Measurements from ENCODE around the gene MIER2.
"Not testable (repeated sequence)": the region's sequence is repeated elsewhere in the genome, so short reads cannot be mapped to it uniquely, and the experiment has no call there.

The MIER2 gene

DNA sequence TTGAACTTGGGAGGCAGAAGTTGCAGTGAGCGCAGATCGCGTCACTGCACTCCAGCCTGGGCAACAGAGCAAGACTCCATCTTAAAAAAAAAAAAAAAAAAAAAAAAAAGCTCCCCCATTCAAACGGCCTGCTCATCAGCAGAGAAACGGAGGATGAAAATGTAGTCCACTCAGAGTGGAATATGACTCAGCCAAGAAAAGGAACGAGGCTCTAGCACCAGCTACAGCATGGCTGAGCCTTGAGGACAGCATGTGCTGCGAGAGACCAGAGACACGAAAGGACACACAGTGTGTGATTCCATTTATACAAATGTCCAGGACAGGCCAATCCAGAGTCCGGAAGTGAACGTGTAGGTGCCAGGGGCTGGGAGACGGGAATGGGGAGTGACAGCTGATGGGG is 18.1 kb upstream of the MIER2 start:
- DNase-seq = no peak

DNA sequence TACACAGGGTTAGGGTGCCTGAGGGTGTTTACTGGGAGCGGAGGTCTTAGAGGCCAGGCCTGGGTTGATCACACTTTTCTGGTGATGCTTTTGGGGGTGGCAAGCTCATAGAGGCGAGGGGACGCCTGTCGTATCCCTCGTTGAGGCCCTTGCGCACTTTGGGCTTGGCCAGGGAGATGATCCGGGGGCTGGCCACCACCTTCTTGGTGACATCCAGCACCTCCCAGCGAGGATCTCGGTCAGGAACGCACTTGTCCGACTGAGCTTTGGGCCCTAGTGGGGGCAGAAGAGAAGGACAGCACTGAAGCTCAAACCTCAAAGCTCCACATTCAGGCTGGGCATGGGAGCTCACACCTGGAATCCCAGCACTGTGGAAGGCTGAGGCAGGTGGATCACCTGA is 17.6 kb upstream of the MIER2 start:
- no peak for DNase-seq

DNA sequence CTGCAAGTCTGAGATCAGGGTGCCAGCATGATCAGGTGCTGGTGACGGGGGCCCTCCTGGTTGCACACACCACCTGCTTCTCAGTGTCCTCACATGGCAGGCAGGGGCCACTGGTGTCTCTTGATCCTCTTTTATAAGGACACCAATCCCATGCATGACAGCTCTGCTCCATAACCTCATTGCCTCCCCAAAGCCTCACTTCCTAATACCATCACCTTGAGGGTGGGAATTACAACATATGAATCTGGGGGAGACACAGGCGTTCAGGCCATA is 15.0 kb upstream of the MIER2 start:
- DNase-seq = no peak

DNA sequence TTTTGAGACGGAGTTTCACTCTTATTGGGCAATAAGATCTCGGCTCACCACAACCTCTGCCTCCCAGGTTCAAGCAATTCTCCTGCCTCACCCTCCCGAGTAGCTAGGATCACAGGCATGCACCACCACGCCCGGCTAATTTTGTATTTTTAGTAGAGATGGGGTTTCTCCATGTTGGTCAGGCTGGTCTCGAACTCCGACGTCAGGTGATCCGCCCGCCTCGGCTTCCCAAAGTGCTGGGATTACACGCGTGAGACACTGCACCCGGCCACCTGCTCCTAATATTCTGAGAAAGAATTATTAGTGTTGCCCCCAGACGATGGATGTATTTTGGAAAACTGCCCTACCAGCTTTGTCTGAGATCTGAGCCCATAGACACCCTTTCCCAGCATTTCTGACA is 10.9 kb upstream of the MIER2 start:
- DNase-seq = not testable (repeated sequence)

DNA sequence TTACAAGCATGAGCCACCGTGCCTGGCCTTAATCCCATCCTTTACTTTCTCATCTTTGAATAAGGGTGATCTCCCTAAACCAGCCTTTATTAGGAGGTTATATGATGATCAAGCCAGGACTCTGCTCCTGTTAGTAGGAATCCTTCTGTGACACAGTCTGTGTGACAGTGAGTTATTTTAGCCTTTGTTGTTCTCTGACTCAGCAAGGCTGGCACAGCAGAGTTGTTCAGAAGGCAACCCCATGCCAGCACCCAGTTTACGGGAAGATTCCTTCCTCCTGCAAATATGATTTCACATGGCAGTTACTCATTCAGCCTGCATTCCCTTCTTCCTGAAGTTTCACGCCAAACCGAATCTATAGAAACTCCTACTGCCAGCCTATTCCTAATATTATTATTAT is 10.5 kb upstream of the MIER2 start:
- DNase-seq = peak in 4 of 58 donors; percentile 4 to 42 (median 21)

DNA sequence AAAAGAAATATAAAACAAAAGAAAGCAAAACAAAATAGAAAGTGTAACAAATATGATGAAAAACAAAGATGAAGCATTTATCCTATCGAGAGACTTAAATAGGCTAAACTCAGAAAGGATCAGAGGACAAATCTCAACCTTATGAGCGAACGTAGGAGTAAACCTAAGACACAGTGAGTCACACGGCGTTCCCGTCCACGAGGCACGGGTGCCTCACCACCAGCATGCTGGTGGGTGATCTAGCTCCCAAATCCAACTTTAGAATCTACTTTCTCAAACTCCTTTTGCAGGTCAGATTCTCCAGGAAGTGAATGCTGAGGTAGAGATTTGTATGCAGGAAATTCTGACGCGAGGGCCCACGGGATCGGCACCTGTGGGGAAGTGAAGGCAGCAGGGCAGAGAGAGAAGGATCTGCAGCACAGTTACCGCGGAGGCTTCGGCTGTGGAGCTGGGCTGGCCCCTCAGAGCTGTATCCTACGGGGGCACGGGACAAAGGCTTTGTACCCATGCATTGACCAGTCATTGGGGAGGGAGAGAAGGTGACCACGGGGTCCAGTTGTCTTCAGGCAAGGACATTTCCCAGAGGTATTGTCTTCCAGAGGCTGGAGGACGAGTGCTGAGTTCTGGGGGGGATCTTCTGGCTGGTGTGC is 7.5 kb upstream of the MIER2 start:
- no peak for DNase-seq

DNA sequence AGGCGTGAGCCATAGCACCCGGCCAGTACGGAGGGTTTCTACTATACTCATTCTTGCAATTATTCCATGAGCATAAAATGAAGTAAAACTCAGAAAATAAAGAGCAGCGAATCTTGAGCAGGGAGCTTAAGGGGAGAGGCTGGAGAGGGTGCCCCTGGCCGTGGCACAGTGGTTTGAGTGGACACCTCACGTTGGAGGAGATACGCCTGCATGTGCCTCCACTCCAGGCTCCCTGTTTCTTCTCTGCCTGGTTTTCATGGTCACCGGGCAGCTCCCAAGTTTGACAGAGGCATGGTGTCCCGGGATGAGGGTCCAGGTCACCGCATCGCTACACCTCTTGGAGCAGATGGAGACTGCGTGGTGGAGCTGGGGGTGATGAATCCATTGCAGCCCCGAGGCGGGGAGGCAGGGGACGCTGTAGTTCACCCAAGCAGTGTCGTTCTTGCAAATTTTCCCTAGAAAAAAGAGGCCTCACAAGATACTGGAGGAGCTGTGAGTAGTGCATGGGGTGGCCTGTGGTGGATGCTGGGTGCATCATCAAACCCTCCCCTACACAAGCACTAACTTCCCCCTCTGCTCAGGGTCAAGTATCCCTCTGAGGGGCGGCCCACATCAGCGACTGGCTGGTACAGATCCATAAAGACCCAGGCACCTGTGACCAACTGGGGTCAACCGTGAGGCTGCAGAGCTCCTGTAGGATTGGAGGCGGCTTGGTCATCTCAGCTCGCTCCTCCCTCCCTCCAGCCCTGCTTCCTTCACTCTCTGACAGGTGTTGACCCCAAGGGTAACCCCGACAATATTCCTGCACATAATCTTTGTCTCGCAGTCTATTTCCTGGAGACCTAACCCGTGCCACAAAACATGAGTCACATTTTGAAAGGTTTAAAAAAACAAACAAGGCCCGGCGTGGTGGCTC is 3.6 kb upstream of the MIER2 start:
- no peak for DNase-seq

DNA sequence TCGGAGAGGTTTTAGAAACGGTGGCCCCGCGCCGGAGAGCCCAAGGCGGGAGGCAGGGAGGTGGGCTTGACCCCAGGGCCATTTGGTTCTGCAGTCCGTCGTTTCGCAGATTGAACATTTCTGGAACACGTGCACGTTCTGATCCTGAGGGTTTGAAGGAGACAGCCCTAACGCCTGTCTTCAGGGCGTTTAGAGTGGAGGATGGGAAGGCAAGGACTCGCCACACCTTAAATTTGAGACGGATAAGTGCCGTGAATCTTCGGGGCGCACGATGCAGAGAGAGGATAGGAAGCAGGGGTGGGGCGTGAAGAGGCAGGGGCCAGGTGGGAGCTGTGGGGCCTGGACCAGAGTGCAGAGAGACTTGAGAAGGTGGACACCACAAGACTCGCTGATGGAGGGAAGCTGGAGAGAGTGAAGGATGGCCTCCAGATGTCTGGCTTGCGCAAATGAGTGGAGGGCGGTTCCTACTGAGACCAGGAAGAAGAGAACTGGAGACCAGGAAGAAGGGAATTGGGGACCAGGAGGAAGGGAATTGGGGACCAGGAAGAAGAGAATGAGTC is 804 bp upstream of the MIER2 start:
- no peak for DNase-seq

DNA sequence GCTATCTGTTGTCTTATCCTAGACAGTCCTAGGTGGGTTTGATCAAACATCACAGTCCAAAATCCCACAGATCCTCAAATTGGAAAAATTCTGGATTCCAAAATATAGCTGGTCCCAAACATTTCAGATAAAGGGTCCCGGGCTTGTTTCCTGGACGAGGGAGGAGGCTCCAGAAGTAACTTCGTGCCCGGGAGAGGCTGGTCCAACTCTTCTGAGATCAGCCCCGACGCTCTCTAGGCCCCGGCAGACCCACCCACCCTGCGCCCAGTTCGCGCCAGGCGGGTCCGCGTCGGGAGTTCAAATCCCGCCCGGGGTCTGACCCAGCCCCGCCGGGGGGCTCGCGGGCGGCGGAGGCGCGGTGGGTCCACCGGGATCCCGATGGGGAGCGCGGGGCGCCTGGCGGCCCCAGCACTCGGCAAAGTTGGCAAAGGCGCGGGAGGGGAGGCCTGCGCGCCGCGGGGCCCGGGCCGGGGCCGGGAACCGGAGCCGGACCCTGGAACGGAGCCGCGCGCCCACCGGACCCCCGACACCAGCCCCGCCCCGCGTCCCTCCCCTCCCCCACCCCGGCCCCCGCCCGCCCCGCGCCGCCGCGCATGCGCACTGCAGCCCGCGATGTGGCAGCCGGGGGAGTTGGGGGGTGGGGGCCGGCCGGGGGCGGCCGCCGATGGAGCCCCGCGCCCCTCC is 513 bp downstream of the MIER2 start:
- peak in 6 of 58 donors; percentile 28 to 58 (median 44) for DNase-seq

DNA sequence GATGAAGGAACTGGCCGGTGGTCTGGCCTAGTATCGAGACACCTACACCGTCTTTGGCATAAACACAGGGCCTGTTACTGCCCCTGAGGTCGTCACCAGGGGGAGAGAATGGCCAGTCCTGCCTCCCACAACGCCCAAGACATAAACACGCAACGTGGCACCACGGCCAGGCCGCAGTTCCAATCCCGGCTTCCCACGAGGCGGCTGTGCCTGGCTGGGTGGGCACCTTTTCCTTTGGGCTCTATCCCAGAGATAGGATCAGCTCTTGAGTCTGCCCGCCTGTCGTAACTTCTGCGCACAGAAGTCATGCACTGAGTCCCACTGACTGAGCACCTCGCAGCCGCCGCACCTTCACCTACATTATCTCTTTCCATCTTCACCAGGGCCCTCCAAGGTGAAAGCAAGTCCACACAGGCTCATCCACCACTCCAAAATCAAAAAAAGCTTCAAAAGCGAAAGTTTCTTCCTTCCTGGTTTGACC is 1.1 kb downstream of the MIER2 start:
- no peak for DNase-seq

DNA sequence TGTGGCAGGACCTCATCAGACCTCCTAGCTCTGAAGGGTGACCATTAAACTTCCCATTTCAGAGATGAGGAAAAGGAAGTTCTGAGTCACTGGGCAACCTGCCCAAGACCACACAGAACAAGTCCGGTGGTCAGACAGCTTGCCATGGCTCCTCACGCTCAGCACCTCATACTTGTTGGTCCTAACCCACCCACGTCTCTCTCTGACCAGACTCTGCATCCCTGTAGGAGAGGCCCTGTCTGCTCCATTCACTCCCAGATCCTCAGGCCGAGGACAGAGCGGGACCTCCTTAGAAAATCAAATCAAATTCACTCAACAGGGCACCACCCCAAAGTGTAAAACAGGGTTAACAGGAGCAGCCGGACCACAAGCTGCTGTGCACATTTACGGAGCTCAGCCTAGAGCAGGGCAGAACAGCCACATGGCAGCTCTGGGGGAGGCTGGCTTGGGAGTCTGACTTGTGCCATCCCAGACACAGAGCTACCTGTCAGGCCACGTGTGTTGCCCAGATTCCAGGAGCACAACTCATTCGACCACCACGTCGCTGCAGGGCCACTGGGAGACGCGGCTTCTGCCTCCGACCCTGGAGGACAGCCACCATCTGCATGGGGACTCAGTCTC is 1.7 kb downstream of the MIER2 start:
- peak in 15 of 58 donors; percentile 3 to 41 (median 15) for DNase-seq

DNA sequence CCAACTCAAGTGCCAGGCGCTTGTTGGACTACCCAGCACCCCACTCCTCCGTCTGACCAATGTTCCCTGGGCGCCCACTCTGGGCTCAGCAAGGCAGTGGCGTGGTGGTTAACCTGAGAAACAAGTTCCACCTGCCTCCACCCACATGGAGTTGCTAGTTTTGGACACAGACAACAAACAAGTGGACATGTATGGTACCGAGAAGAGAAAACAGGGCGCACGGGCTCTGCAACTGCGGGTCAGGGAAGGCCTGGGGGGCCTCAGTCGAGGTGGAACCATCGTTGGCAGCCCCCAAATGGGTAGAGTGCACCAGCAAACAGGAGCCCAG is 2.5 kb downstream of the MIER2 start:
- no peak for DNase-seq

DNA sequence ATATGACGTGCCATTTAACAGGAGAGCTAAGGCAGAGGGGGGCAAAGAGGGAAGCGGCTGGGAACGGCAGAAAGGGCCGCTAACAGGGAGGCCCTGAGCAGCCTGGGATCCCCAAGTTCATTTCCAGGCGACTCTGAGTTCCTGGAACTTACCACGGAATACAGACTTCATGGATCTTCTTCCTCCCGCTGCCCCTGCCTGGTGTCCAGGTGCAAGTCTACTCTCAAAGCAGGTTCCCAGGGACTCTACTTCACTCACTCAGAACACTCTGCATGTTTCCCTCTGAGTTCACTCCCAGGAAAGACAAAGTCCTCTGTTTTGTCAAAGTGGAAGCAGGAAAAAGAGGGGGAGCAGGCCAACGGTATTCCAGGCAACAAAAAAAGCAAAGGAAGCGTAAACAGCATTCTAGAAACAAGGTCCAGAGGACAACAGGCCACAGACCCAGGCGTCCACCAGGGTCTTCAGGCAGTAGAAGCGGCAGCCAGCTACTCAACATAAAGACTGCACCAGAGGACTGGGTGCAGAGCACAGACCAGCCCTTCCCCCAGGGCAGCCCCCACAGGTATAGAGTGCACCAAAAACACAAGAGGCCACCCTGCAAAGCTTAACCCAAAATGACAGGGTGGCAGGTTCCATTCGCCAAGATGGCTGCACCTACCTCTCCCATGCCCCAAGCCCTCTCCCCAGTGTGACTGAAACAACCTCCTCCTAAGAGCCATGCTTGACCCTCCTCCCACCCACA is 3.0 kb downstream of the MIER2 start:
- DNase-seq = no peak

DNA sequence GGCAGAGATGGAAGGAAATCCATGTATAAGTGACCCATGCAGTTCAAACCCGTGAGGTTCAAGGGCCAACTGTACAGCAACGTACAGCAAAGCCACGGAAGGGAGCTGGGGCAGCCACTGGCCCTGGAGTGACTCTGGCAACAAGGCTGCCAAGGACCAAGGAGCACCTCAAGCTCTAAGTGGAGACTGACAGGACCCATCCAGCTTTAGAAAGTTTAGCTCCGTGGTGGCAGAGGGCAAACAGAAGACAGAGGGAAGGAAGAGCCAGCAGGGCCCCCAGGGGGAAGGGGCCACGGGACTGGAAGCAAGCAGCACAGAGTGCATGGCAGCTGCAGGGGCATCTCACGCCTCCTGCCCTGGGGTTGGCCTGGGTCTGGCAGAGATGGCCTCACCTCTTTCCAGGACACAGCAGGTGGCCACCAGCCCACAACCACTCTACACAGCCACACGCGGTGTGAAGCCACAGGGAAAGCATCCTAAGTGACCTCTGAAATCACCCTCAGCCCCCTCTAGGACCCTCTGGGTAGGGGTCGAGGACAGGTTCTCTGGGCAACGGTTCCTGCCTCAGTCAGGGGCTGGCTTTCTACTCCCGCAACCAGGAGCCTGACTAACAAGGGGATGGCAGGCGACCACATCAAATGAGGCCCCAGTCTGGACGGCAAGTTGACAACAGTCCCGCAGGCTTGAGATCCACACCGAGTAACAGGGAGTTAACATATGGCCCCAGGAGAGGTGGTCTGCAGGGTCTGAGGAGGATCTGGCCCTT is 3.8 kb downstream of the MIER2 start:
- no peak for DNase-seq

DNA sequence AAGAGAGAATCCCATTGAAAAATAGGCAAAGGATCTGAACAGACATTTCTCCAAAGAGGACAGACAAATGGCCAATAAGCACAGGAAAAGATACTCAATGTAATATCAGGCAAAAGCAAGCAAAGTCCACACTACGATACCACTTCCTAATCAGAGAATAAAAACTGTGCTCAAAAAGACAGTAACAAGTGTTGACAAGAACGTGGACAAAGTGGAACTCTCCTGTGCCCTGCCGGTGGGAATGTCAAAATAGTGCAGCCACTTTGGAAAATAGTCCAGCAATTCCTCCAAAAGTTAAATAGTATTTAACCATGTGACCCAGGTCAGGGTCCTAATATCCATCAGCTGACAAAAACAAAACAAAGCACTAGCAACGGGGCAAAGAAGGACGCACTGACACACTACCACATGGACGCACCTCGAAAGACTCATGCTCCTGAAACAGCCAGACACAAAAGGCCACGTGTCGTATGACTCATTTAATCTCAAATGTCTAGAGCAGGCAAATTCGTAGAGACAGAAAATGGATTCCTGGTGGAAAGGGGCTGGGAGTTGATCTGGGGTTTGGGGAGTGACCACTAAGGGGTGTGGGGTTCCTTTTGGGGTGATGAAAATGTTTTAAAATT is 5.2 kb downstream of the MIER2 start:
- no peak for DNase-seq

DNA sequence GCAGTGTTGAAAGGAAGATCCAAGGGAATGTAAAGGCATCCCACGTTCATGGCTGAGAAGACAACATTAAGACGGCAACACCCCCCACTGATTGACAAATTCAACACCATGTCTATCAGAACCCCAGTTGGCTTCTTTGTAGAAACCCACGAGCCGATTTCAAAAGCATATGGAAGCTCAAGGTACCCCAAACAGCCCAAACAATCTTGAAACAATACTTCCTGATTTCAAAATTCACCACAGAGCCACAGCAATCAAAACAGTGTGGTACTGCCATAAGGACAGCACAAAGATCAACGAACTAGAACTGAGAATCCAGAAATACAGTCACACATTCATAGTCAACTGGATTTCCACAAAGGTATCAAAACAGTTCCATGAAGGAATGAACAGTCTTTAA is 6.2 kb downstream of the MIER2 start:
- no peak for DNase-seq

DNA sequence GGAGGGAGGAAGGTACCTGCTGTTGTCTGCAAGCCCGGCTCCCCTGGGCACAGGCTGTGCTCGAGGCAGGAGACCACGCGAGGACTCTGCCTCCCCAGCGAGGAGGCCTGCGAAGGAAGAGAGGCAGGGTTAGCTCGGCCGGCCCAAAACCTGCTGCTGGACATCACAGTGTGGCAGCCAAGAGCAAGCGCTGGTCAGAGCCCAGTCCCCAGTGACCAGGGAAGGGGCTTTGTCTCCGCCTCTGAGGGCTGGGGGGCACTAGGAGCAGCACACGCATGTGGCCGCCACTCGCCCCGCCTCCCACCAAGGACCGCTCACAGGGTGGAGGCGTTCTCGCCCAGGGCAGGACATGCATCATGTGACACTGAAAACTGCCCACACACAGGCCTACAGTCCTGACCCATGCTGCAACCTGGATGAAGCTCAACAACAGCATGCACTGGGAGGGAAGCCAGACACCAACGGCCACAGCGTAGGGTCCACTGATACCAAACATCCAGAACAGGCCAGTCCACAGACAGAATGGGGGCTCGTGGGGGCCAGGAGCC is 8.5 kb downstream of the MIER2 start:
- no peak for DNase-seq

DNA sequence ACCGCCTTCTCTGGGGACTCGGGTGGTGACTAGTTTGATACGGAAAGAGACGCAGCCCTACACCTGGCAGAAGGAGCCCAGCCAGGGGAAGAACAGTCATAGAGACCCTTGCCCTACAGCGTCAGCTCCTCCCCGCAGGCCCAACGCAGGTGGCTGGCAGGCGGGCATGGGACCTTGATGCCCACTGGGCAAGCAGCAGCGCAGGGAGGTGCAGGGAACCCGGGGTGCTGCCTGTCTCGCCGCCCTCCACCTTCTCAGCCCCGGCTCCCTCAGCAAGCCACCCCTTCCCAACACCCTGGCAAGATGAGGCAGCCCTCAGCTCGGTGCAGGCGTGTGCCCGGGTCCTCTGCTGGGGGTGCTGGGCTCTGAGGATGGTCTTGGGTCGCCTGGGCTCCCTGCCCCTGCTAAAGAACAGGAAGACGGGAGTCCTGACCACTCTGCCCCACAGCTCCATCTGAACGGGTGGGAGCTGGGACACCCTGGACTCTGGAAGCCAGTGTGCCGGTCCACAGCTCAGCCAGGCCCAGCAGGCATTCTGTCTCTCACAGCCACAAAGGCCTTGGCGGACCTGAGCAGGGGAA is 9.0 kb downstream of the MIER2 start:
- DNase-seq = no peak

DNA sequence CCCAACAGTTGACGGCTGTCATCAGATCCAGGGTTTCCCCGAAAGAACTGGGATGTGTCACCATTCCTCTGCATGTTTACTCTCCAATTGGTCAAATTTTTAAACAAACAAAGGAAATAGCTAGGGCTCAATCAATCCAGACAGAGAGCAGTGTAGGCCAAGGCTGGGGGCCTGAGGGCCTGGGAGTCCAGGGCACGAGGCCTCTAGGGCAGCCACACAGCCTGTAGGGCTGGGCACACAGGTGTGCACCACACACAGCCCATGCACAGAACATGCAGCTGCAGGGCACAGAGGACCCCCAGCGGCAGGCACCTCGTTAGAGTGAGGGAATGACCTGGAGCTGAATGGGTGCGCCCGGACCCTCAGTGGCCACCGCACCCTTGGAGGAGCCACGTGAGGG is 9.5 kb downstream of the MIER2 start:
- DNase-seq = no peak
